K562 treated with DMSO at 1 percent for 24 hours (cell line): ENCODE data around the gene FCHSD1. TPM values are rescaled to one million over a fixed set of nuclear protein-coding genes. Genes with fewer than 3 reads are reported as not detected.

ENCODE experiments used
- total RNA-seq: library from RNA; unstranded; fragments of 300-600 nt; gene quantifications from 2 replicates; pipeline ENCODE4 v1.2.3, GENCODE V29; 2022; ENCODE audit warnings: low read depth; ENCODE audit not compliant: insufficient read depth

Gene FCHSD1
- 18.0 and 19.8 TPM in 2 replicates for total RNA-seq

GRCh38 chr5:141650851-141651727 is at the start of gene FCHSD1:
Gene FCHSD1, minus strand, starts transcription at chr5:141651418. Its CDS starts 50 bp downstream, at chr5:141651368.

GRCh38 chr5:141681695-141682641 is 30.8 kb upstream of the FCHSD1 start, which contains the start of gene ARAP3:
Gene ARAP3, minus strand, starts transcription at chr5:141682230. Its CDS starts 1,744 bp downstream, at chr5:141680486.

GRCh38 chr5:141636413-141637122 is 14.7 kb downstream of the FCHSD1 start, which contains the start of the genes HDAC3 and RELL2:
Gene HDAC3, minus strand, starts transcription at chr5:141636849. Its CDS starts 59 bp downstream, at chr5:141636790.
Gene RELL2, plus strand, starts transcription at chr5:141636997. Its CDS starts 1,229 bp downstream, at chr5:141638226.

GRCh38 chr5:141618804-141619554 is 32.2 kb downstream of the FCHSD1 start, which contains the start of gene DIAPH1:
Gene DIAPH1, minus strand, starts transcription at chr5:141619000. Its CDS starts 86 bp downstream, at chr5:141618914.

Other genes starting within 250 kb of the FCHSD1 start
- gene PCDHGA9, start 248.6 kb downstream of the FCHSD1 start, total RNA-seq, result 0.17 TPM in 1 of 2 replicates, not detected in the other
- gene PCDHGB6, start 243.4 kb downstream of the FCHSD1 start, total RNA-seq, result 0.16 and 0.27 TPM in 2 replicates
- gene PCDHGA10, start 238.4 kb downstream of the FCHSD1 start, total RNA-seq, result 0.07 TPM in 1 of 2 replicates, not detected in the other
- gene PCDHGB7, start 233.7 kb downstream of the FCHSD1 start, total RNA-seq, result not detected in 2 replicates
- gene PCDHGA11, start 230.4 kb downstream of the FCHSD1 start, total RNA-seq, result 0.15 TPM in 1 of 2 replicates, not detected in the other
- 0.06 TPM in 1 of 2 replicates, not detected in the other for gene PCDHGA12, start 220.9 kb downstream of the FCHSD1 start, total RNA-seq
- not detected in 2 replicates for gene PCDHGC3, start 175.5 kb downstream of the FCHSD1 start, total RNA-seq
- not detected in 2 replicates for gene PCDHGC4, start 166.4 kb downstream of the FCHSD1 start, total RNA-seq
- not detected in 2 replicates for gene PCDHGC5, start 162.3 kb downstream of the FCHSD1 start, total RNA-seq
- gene DIAPH1, start 32.4 kb downstream of the FCHSD1 start, total RNA-seq, result 160 and 183 TPM in 2 replicates
- gene HDAC3, start 14.6 kb downstream of the FCHSD1 start, total RNA-seq, result 111 and 114 TPM in 2 replicates
- gene RELL2, start 14.4 kb downstream of the FCHSD1 start, total RNA-seq, result 9.6 and 9.8 TPM in 2 replicates
- 13.3 and 13.5 TPM in 2 replicates for gene ARAP3, start 30.8 kb upstream of the FCHSD1 start, total RNA-seq
- 1.7 and 1.9 TPM in 2 replicates for gene PCDH1, start 227.0 kb upstream of the FCHSD1 start, total RNA-seq